Measurements from ENCODE around the gene TSPAN18.

GRCh38 chr11:44853666-44854065 lies 126.9 kb downstream of the TSPAN18 start:
- TF ChIP-seq EZH2phosphoT487 (IDR thresholded peaks at IDR 0.05; ENCODE audit: borderline replicate concordance, low read length): no peak
- TF ChIP-seq, protein P1, sequence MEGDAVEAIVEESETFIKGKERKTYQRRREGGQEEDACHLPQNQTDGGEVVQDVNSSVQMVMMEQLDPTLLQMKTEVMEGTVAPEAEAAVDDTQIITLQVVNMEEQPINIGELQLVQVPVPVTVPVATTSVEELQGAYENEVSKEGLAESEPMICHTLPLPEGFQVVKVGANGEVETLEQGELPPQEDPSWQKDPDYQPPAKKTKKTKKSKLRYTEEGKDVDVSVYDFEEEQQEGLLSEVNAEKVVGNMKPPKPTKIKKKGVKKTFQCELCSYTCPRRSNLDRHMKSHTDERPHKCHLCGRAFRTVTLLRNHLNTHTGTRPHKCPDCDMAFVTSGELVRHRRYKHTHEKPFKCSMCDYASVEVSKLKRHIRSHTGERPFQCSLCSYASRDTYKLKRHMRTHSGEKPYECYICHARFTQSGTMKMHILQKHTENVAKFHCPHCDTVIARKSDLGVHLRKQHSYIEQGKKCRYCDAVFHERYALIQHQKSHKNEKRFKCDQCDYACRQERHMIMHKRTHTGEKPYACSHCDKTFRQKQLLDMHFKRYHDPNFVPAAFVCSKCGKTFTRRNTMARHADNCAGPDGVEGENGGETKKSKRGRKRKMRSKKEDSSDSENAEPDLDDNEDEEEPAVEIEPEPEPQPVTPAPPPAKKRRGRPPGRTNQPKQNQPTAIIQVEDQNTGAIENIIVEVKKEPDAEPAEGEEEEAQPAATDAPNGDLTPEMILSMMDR (IDR thresholded peaks at IDR 0.05; ENCODE audit: low read depth, low read length, poor library complexity, severe bottlenecking): no peak

Data from DOHH2 (cell line).